H9 (cell line): ENCODE results near the gene MRPL55. TPM values are rescaled to one million over a fixed set of nuclear protein-coding genes. Genes with fewer than 3 reads are reported as not detected.
A peak's percentile ranks its signal among the peaks of the same experiment; 100 is the strongest.

Experiments used
- DNase-seq: peaks from one replicate; pipeline ENCODE4 v3.0.0-alpha.2; 2017
- H2AFZ ChIP-seq: one replicate; pipeline ENCODE4 v1.6.1; 2013; ENCODE audit warnings: mild to moderate bottlenecking, low read length, control low read depth, moderate library complexity
- H2AK5ac ChIP-seq: 2 replicates; pipeline ENCODE4 v1.6.1; 2013; ENCODE audit warnings: low read length, control low read depth, mixed read lengths; ENCODE audit not compliant: insufficient read length
- H2BK120ac ChIP-seq: one replicate; pipeline ENCODE4 v1.6.1; 2013; ENCODE audit warnings: low read depth, mild to moderate bottlenecking, low read length, control low read depth, inconsistent platforms; ENCODE audit not compliant: poor library complexity, severe bottlenecking
- H2BK12ac ChIP-seq: 2 replicates; pipeline ENCODE4 v1.6.1; 2013; ENCODE audit warnings: low read length, control low read depth, mixed read lengths, low read depth; ENCODE audit not compliant: insufficient read length
- H2BK15ac ChIP-seq: 2 replicates; pipeline ENCODE4 v1.6.1; 2013; ENCODE audit warnings: low read depth, low read length, control low read depth
- H2BK20ac ChIP-seq: one replicate; pipeline ENCODE4 v1.6.1; 2013; ENCODE audit warnings: low read depth, mild to moderate bottlenecking, low read length, control low read depth, inconsistent platforms; ENCODE audit not compliant: poor library complexity, severe bottlenecking
- H2BK5ac ChIP-seq: 2 replicates; pipeline ENCODE4 v1.6.1; 2013; ENCODE audit warnings: low read length, control low read depth, mixed read lengths; ENCODE audit not compliant: insufficient read length
- H3K14ac ChIP-seq: 2 replicates; pipeline ENCODE4 v1.6.1; 2013; ENCODE audit warnings: low read length, control low read depth; ENCODE audit not compliant: insufficient read depth
- H3K18ac ChIP-seq: 2 replicates; pipeline ENCODE4 v1.6.1; 2013; ENCODE audit warnings: low read depth, mild to moderate bottlenecking, mixed read lengths, low read length, control low read depth; ENCODE audit not compliant: insufficient read length
- H3K23ac ChIP-seq: 2 replicates; pipeline ENCODE4 v1.6.1; 2013; ENCODE audit warnings: low read length, control low read depth, mixed read lengths, low read depth; ENCODE audit not compliant: insufficient read length
- H3K23me2 ChIP-seq: 2 replicates; pipeline ENCODE4 v1.6.1; 2013; ENCODE audit warnings: low read depth, mild to moderate bottlenecking, mixed read lengths, low read length, control low read depth; ENCODE audit not compliant: insufficient read length, poor library complexity, severe bottlenecking
- H3K27ac ChIP-seq: 2 replicates; pipeline ENCODE4 v1.5.1; 2013; ENCODE audit warnings: low read length, control low read depth, mixed read lengths, low read depth; ENCODE audit not compliant: insufficient read length
- H3K27me3 ChIP-seq: 2 replicates; pipeline ENCODE4 v1.6.1; 2013; ENCODE audit warnings: low read length, control low read depth, inconsistent platforms; ENCODE audit not compliant: insufficient read depth
- H3K4ac ChIP-seq: 2 replicates; pipeline ENCODE4 v1.6.1; 2013; ENCODE audit warnings: low read depth, mild to moderate bottlenecking, control low read depth, inconsistent platforms, low read length, moderate library complexity
- H3K4me1 ChIP-seq: 2 replicates; pipeline ENCODE4 v1.6.1; 2013; ENCODE audit warnings: low read length, control low read depth, inconsistent platforms; ENCODE audit not compliant: insufficient read depth
- H3K4me2 ChIP-seq: 2 replicates; pipeline ENCODE4 v1.6.1; 2013; ENCODE audit warnings: low read length, control low read depth, mixed read lengths; ENCODE audit not compliant: insufficient read length, insufficient read depth
- H3K56ac ChIP-seq: 2 replicates; pipeline ENCODE4 v1.6.1; 2013; ENCODE audit warnings: low read depth, mild to moderate bottlenecking, mixed read lengths, low read length, control low read depth; ENCODE audit not compliant: insufficient read length
- H3K79me1 ChIP-seq: 2 replicates; pipeline ENCODE4 v1.6.1; 2013; ENCODE audit warnings: low read depth, mild to moderate bottlenecking, moderate library complexity, low read length, control low read depth, inconsistent platforms; ENCODE audit not compliant: insufficient read depth, poor library complexity, severe bottlenecking
- H3K79me2 ChIP-seq: 2 replicates; pipeline ENCODE4 v1.6.1; 2013; ENCODE audit warnings: low read length, control low read depth, inconsistent platforms; ENCODE audit not compliant: insufficient read depth
- H3K9ac ChIP-seq: 2 replicates; pipeline ENCODE4 v1.6.1; 2013; ENCODE audit warnings: low read length, control low read depth, mixed read lengths; ENCODE audit not compliant: insufficient read length; ENCODE audit errors: extremely low read depth
- H3K9me3 ChIP-seq: one replicate; pipeline ENCODE4 v1.6.1; 2013; ENCODE audit warnings: low read depth, low read length, inconsistent platforms; ENCODE audit not compliant: control insufficient read depth
- H3T11ph ChIP-seq: one replicate; pipeline ENCODE4 v1.6.1; 2013; ENCODE audit warnings: mild to moderate bottlenecking, low read length, control low read depth, inconsistent platforms
- H4K20me1 ChIP-seq: one replicate; pipeline ENCODE4 v1.6.1; 2013; ENCODE audit not compliant: control insufficient read depth, insufficient read length, insufficient read depth
- H4K5ac ChIP-seq: 2 replicates; pipeline ENCODE4 v1.6.1; 2013; ENCODE audit warnings: low read depth, mild to moderate bottlenecking, mixed read lengths, low read length, control low read depth; ENCODE audit not compliant: insufficient read length
- H4K8ac ChIP-seq: replicated peaks from 2 replicates; pipeline ENCODE4 v1.6.1; 2013; ENCODE audit warnings: low read length, control low read depth, mixed read lengths, low read depth; ENCODE audit not compliant: insufficient read length
- H4K91ac ChIP-seq: 2 replicates; pipeline ENCODE4 v1.6.1; 2013; ENCODE audit warnings: low read depth, mild to moderate bottlenecking, moderate library complexity, mixed read lengths, low read length, control low read depth; ENCODE audit not compliant: insufficient read length
- H3K27ac Mint-ChIP-seq, 3 experiments: 2 replicates in 2 of 3; 3 replicates in 1 of 3; pipeline ENCODE4 v1.8.0; 2020 to 2021; ENCODE audit warnings: mixed read lengths in 3 of 3, mild to moderate bottlenecking in 1 of 3, moderate library complexity in 1 of 3
- H3K27me3 Mint-ChIP-seq: 2 replicates; pipeline ENCODE4 v1.8.0; 2021; ENCODE audit warnings: low read depth, mild to moderate bottlenecking, moderate library complexity, mixed read lengths
- H3K36me3 Mint-ChIP-seq, 3 experiments: 2 replicates in 2 of 3; 3 replicates in 1 of 3; pipeline ENCODE4 v1.8.0; 2020 to 2021; ENCODE audit warnings: low read depth in 3 of 3, mixed read lengths in 3 of 3; ENCODE audit not compliant: insufficient read depth in 1 of 3
- H3K4me1 Mint-ChIP-seq, 2 experiments: 2 replicates each; pipeline ENCODE4 v1.8.0; 2020; ENCODE audit warnings: mixed read lengths in 2 of 2
- H3K4me3 Mint-ChIP-seq, 2 experiments: 2 replicates in 1 of 2; 3 replicates in 1 of 2; pipeline ENCODE4 v1.8.0; 2020 to 2021; ENCODE audit warnings: mild to moderate bottlenecking in 2 of 2, mixed read lengths in 2 of 2, moderate library complexity in 1 of 2
- H3K9me3 Mint-ChIP-seq, 2 experiments: 2 replicates in 1 of 2; 3 replicates in 1 of 2; pipeline ENCODE4 v1.8.0; 2020; ENCODE audit warnings: mild to moderate bottlenecking in 2 of 2, mixed read lengths in 2 of 2, moderate library complexity in 1 of 2
- WGBS: extraction: QIAGEN DNeasy Blood & Tissue Kit; methylation state at CpG from one replicate; pipeline ENCODE4 v1.1.7; 2013; ENCODE audit warnings: missing lambda C conversion rate, low lambda C conversion rate, mixed read lengths; ENCODE audit not compliant: insufficient read length; ENCODE audit errors: extremely low coverage; 5-methylcytosine and 5-hydroxymethylcytosine counted together
- total RNA-seq: library from RNA; stranded (reverse); gene quantifications from 2 replicates; pipeline ENCODE4 v1.2.1, GENCODE V29; 2021
- TF ChIP-seq, protein P1 (sequence below): fragments of 200-600 bp; sonication (generic); conservative IDR thresholded peaks from 3 replicates; pipeline ENCODE4 v1.8.0; 2021; ENCODE audit warnings: antibody characterized with exemption, mild to moderate bottlenecking

MRPL55 gene
- total RNA-seq, 1 experiment from 2014 or later, result 62.3 TPM

DNA sequence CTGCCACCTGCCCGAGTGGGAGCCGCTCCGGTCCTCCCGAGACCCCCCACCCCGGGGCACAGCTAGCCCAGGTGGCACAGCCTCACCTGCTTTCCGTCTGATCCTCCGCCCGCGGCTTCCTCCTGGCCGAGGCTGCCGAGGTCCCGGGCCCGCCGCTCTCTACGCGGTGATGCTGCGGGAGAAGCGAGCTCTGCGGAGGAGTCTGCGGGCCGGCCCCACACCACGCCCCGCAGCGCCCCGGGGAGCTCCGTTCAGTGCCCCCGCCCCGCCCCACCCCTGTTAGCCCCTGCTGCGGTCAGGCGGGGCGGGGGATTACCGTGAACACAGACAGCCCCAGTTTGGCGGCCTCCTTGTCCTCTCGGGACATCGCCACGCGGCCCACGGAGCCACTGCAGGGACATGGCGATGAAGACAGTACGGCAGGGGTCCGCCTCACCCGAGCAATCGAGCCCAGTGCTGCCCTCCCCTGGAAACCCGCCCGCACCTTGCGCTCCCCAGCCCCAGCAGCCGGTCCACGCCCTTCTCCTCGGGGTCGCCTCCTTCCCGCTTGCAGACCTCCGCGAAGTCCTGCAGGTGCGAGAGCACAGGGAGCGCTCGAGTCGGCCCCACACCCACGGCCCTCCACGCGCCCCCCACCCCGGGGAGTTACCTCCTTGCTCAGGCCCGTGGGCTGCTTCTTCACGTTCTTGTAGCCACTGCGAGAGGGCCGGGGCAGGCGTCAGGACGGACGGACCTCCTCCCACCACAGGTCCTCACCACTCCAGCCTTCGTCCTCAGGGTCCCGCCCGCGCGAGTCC is 6.9 kb downstream of the MRPL55 start:
- Histone ChIP-seq H4K20me1 (no peaks in the 10 kb centered on the region), H3K4me2 (peak overlapping the region; percentile 40), H2BK5ac (no peak overlapping the region), H2BK12ac (no peak overlapping the region), H3K23me2 (peaks cover 5% of the 10 kb centered on the region), H3K23ac (no peak overlapping the region), H3K79me1 (no peaks in the 10 kb centered on the region), H4K91ac (no peak overlapping the region), H3K27ac (no peak overlapping the region), H3K79me2 (no peaks in the 10 kb centered on the region), H2BK20ac (no peak overlapping the region), H3K56ac (no peak overlapping the region), H2AK5ac (no peak overlapping the region), H3K14ac (no peak overlapping the region), H4K5ac (no peak overlapping the region), H3T11ph (no peak overlapping the region), H4K8ac (no peak overlapping the region), H3K4ac (no peak overlapping the region), H3K27me3 (no peaks in the 10 kb centered on the region), H3K18ac (no peak overlapping the region), H3K9ac (peak overlapping the region; percentile 39), H2AFZ (no peak overlapping the region), H3K9me3 (no peaks in the 10 kb centered on the region), H2BK120ac (no peak overlapping the region), H2BK15ac (no peak overlapping the region), H3K4me1 (no peaks in the 10 kb centered on the region)
- H3K9me3 Mint-ChIP-seq, result no peaks in the 10 kb centered on the region
- peak; percentile 60 for DNase-seq
- WGBS, result no CpG with 5 or more reads among the region's 73 CpGs
- peaks cover 3% of the 10 kb centered on the region; the same call in 1 of the 2 replicates for H3K27me3 Mint-ChIP-seq
- peaks cover 11 to 12% of the 10 kb centered on the region in 2 experiments for H3K4me1 Mint-ChIP-seq
- peaks cover 30 to 60% (median 47%) of the 10 kb centered on the region in 3 experiments; a peak in 6 of 7 replicates for H3K36me3 Mint-ChIP-seq
- TF ChIP-seq, protein P1, sequence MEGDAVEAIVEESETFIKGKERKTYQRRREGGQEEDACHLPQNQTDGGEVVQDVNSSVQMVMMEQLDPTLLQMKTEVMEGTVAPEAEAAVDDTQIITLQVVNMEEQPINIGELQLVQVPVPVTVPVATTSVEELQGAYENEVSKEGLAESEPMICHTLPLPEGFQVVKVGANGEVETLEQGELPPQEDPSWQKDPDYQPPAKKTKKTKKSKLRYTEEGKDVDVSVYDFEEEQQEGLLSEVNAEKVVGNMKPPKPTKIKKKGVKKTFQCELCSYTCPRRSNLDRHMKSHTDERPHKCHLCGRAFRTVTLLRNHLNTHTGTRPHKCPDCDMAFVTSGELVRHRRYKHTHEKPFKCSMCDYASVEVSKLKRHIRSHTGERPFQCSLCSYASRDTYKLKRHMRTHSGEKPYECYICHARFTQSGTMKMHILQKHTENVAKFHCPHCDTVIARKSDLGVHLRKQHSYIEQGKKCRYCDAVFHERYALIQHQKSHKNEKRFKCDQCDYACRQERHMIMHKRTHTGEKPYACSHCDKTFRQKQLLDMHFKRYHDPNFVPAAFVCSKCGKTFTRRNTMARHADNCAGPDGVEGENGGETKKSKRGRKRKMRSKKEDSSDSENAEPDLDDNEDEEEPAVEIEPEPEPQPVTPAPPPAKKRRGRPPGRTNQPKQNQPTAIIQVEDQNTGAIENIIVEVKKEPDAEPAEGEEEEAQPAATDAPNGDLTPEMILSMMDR, result peak; percentile 49
- H3K4me3 Mint-ChIP-seq, result peak overlapping the region; percentile 82 to 95
- peak overlapping the region in 1 of 3 experiments; percentile 95; a peak in 1 of 7 replicates for H3K27ac Mint-ChIP-seq
